Fibroblast of lung (primary cell): ENCODE data around the gene TSPAN9. TPM values are rescaled to one million over a fixed set of nuclear protein-coding genes. Genes with fewer than 3 reads are reported as not detected.

ENCODE experiments used
- DNase-seq, 2 donors: peaks; one replicate each; pipeline versions ENCODE4 v3.0.0 to v3.0.0-alpha.2; 2010; ENCODE audit warnings: low read depth in 2 of 2
- H2AFZ ChIP-seq: 2 replicates; pipeline ENCODE4 v1.5.1; 2012; ENCODE audit warnings: low read length, control low read depth, inconsistent platforms
- H3K27ac ChIP-seq: 2 replicates; pipeline ENCODE4 v1.5.1; 2011; ENCODE audit warnings: low read length, control low read depth; ENCODE audit not compliant: insufficient read depth
- H3K27me3 ChIP-seq: 2 replicates; pipeline ENCODE4 v1.5.1; 2011; ENCODE audit warnings: mild to moderate bottlenecking, low read length; ENCODE audit not compliant: control insufficient read depth, insufficient read depth
- H3K36me3 ChIP-seq: 2 replicates; pipeline ENCODE4 v1.5.1; 2011; ENCODE audit warnings: low read length; ENCODE audit not compliant: control insufficient read depth, insufficient read depth
- H3K4me1 ChIP-seq: 2 replicates; pipeline ENCODE4 v1.5.1; 2011; ENCODE audit warnings: low read length; ENCODE audit not compliant: control insufficient read depth, insufficient read depth; ENCODE audit errors: extremely low read depth
- H3K4me2 ChIP-seq: 2 replicates; pipeline ENCODE4 v1.5.1; 2011; ENCODE audit warnings: low read length, control low read depth; ENCODE audit not compliant: insufficient read depth; ENCODE audit errors: extremely low read depth
- H3K4me3 ChIP-seq, 4 experiments: fragments of 200-600 bp in 1 of 4; sonication (generic) in 1 of 4; replicated peaks in 1 of 4; 2 replicates each; pipeline ENCODE4 v1.5.1; 2011 to 2016; ENCODE audit warnings: low read length in 4 of 4, low read depth in 3 of 4, mild to moderate bottlenecking in 3 of 4, control low read depth in 2 of 4, inconsistent platforms in 1 of 4, mixed read lengths in 1 of 4; ENCODE audit not compliant: insufficient read depth in 1 of 4; ENCODE audit errors: control extremely low read depth in 1 of 4
- H3K79me2 ChIP-seq: 2 replicates; pipeline ENCODE4 v1.5.1; 2012; ENCODE audit warnings: mild to moderate bottlenecking, low read length, inconsistent platforms; ENCODE audit not compliant: control insufficient read depth, insufficient read depth
- H3K9ac ChIP-seq: 2 replicates; pipeline ENCODE4 v1.5.1; 2011; ENCODE audit warnings: mild to moderate bottlenecking, low read length, control low read depth; ENCODE audit not compliant: insufficient read depth
- H3K9me3 ChIP-seq: 2 replicates; pipeline ENCODE4 v1.5.1; 2012; ENCODE audit warnings: low read depth, low read length; ENCODE audit not compliant: control insufficient read depth, insufficient read depth
- H4K20me1 ChIP-seq: 2 replicates; pipeline ENCODE4 v1.5.1; 2011; ENCODE audit warnings: low read length; ENCODE audit not compliant: control insufficient read depth, insufficient read depth; ENCODE audit errors: extremely low read depth
- EZH2 ChIP-seq: IDR thresholded peaks from 2 replicates; pipeline ENCODE4 v1.5.1; 2012; ENCODE audit warnings: low read length, control low read depth, mild to moderate bottlenecking; ENCODE audit errors: missing control alignments
- polyA plus RNA-seq, 2 donors: library from polyadenylated mRNA; depleted of rRNA in 1 of 2; stranded (reverse) in 1 of 2; unstranded in 1 of 2; fragments of >200 nt; gene quantifications; 2 replicates each; pipeline ENCODE4 v1.2.1, GENCODE V29; 2011 to 2012; ENCODE audit warnings: missing spikeins in 1 of 2
- total RNA-seq: library from RNA; depleted of rRNA; stranded (reverse); fragments of >200 nt; gene quantifications from 2 replicates; pipeline ENCODE4 v1.2.1, GENCODE V29; 2014
- TF ChIP-seq, protein P1 (sequence below), 2 donors: IDR thresholded peaks in 1 of 2; conservative IDR thresholded peaks in 1 of 2; 1 replicate in 1 of 2; 2 replicates in 1 of 2; pipeline ENCODE4 v1.5.1; 2011 to 2012; ENCODE audit warnings: low read length in 2 of 2, control low read depth in 1 of 2, inconsistent platforms in 1 of 2, low read depth in 1 of 2, mild to moderate bottlenecking in 1 of 2

TSPAN9 gene
- total and polyA plus RNA-seq, 2 donors (not counting 1 experiment from before 2014, with no cell fraction given): 31.1 to 35.2 TPM

DNA sequence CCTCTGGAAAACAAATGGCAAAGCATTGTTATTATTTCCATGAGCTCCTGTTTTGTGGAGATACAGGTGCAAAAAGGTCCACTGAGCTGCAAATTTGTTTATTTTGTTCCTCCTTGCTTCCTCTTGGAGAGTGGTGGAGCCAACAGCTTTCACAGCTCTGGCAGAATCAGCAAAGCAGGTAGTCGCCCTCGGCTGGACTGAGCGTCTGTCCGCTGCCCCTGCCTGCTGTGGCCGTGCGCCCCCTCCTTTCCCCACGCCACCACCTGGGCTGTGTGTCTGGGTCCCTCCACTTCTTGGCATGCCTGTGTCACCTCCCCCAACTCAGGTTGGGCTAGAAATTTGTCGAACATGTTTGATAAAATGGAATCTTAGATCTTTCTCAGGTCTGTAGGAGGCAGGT, 188.2 kb downstream of the TSPAN9 start:
- Histone ChIP-seq H3K4me1 (peaks cover 2% of the 10 kb centered on the region), H3K36me3 (no peaks in the 10 kb centered on the region), H3K27ac (no peak overlapping the region), H2AFZ (no peak overlapping the region), H3K4me3 (no peak overlapping the region), H4K20me1 (no peaks in the 10 kb centered on the region), H3K4me2 (no peak overlapping the region), H3K9me3 (no peaks in the 10 kb centered on the region), H3K79me2 (no peaks in the 10 kb centered on the region), H3K9ac (no peak overlapping the region), H3K27me3 (peaks cover 3% of the 10 kb centered on the region)
- TF ChIP-seq EZH2: no peak
- TF ChIP-seq, protein P1, sequence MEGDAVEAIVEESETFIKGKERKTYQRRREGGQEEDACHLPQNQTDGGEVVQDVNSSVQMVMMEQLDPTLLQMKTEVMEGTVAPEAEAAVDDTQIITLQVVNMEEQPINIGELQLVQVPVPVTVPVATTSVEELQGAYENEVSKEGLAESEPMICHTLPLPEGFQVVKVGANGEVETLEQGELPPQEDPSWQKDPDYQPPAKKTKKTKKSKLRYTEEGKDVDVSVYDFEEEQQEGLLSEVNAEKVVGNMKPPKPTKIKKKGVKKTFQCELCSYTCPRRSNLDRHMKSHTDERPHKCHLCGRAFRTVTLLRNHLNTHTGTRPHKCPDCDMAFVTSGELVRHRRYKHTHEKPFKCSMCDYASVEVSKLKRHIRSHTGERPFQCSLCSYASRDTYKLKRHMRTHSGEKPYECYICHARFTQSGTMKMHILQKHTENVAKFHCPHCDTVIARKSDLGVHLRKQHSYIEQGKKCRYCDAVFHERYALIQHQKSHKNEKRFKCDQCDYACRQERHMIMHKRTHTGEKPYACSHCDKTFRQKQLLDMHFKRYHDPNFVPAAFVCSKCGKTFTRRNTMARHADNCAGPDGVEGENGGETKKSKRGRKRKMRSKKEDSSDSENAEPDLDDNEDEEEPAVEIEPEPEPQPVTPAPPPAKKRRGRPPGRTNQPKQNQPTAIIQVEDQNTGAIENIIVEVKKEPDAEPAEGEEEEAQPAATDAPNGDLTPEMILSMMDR (conservative IDR thresholded peaks at IDR 0.05 in 1 of 2, IDR thresholded peaks at IDR 0.05 in 1 of 2; ENCODE audit: low read depth in 1 of 2, low read length in 2 of 2): no peak
- DNase-seq: no peak

DNA sequence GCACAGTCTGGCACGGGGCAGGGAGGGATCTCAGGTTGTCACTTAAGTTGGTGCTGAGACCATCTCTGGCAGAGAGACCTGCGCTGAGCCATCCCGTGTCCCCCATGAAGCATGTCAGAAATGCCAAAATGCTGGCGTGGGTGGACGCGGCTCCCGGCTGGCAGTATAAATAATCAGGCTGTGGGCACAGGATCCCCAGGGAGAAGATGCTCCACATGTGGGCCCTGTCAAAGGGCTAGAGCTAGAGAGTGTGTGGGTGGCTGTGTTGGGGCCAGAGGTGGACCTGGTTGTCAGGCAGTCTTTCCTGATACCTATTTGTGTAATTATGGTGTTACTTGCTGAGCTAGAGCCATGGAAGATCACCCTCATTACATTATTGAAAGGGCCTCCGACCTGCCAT, 189.5 kb downstream of the TSPAN9 start:
- H3K79me2 ChIP-seq: no peaks in the 10 kb centered on the region
- no peak overlapping the region for H3K4me3 ChIP-seq
- H3K9me3 ChIP-seq: no peaks in the 10 kb centered on the region
- peaks cover 2% of the 10 kb centered on the region for H3K4me1 ChIP-seq
- no peak overlapping the region for H3K9ac ChIP-seq
- H2AFZ ChIP-seq: no peak overlapping the region
- DNase-seq: no peak
- no peaks in the 10 kb centered on the region for H3K36me3 ChIP-seq
- no peak overlapping the region for H3K4me2 ChIP-seq
- H3K27me3 ChIP-seq: no peaks in the 10 kb centered on the region
- TF ChIP-seq, protein P1 (conservative IDR thresholded peaks at IDR 0.05 in 1 of 2, IDR thresholded peaks at IDR 0.05 in 1 of 2; ENCODE audit: low read depth in 1 of 2, low read length in 2 of 2): no peak
- TF ChIP-seq EZH2: no peak
- H3K27ac ChIP-seq: no peak overlapping the region
- H4K20me1 ChIP-seq: no peaks in the 10 kb centered on the region

DNA sequence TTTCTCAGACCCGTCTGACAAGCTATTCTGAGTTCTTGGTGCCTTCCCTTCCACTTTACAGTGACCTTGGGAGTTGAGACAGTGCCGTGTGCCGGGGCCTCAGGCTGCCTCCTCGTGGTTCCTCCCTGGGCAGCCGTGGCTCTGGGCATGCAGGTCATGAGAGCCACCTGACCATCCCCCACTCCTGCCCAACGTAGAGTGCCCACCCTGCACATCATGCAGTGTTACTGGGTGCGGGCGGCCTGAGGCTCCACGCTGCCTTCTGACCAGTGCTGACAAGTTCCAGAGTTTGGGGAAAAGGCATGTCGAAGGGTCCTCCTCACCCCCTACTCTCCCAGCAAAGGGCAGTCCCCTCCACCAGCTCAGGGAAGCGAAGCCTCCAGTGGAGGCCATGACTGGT, 190.5 kb downstream of the TSPAN9 start:
- TF ChIP-seq EZH2: no peak
- TF ChIP-seq, protein P1 (conservative IDR thresholded peaks at IDR 0.05 in 1 of 2, IDR thresholded peaks at IDR 0.05 in 1 of 2; ENCODE audit: low read depth in 1 of 2, low read length in 2 of 2): no peak
- no peaks in the 10 kb centered on the region for H4K20me1 ChIP-seq
- no peaks in the 10 kb centered on the region for H3K79me2 ChIP-seq
- H3K4me1 ChIP-seq: no peaks in the 10 kb centered on the region
- no peaks in the 10 kb centered on the region for H3K9me3 ChIP-seq
- no peak overlapping the region for H3K4me2 ChIP-seq
- H3K9ac ChIP-seq: no peak overlapping the region
- no peak overlapping the region for H3K4me3 ChIP-seq
- H3K36me3 ChIP-seq: no peaks in the 10 kb centered on the region
- H3K27ac ChIP-seq: no peak overlapping the region
- H3K27me3 ChIP-seq: no peaks in the 10 kb centered on the region
- H2AFZ ChIP-seq: no peak overlapping the region
- no peak for DNase-seq
